NCI-H1417 treated with DMSO at 0.1 percent for 48 hours (cell line): ENCODE results near the gene ITGA2B.
"Not testable (repeated sequence)": the region's sequence is repeated elsewhere in the genome, so short reads cannot be mapped to it uniquely, and the experiment has no call there.

Source experiments
- DNase-seq: peaks from one replicate; lab custom pipeline; 2025; lab: John Stamatoyannopoulos, UW

ITGA2B gene

DNA sequence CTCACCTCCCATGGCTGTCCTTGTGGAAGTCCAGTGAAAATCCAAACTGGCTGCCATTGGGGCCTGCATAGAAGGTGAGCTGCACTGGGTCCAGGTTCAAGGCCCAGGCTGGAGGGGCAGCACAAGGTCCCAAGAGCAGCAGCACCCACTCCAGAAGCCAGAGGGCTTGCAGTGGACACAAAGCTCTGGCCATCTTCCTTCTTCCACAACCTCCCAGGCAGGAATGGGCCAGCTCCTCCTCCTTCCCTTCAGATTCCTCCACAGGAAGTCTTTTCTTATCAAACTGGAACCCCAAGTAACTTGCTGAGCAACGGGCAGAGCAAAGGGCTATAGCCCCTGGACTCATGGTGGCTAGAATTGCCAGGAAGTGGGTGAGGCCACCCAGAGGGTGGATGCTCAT is at the start of gene ITGA2B:
Gene ITGA2B, minus strand, starts transcription at position 369 of the 400 bp plus-strand sequence. Its CDS starts 176 bp downstream, at position 193.
- no peak for DNase-seq

DNA sequence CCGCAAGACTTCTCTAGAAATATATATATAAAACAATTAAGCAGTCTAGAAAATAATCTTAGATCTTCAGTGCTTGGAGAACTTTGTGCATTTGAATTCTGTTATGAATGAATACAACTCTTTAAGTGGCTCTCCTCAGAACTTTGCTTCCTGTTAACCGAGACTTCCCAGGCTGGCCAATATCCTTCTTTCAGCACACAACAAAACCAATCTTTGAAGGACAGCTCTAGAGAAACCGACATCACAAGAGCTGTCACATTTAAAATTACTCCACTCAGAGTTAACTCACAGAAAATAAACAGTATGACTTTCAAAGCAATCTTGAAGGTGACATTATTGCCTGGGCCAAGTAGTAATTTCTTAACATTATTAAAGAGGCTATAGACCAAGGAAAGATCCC is 49.7 kb upstream of the ITGA2B start:
- no peak for DNase-seq

GRCh38 chr17:44438636-44439035 is 49.2 kb upstream of the ITGA2B start:
- no peak for DNase-seq

- no peak for DNase-seq
Observed at GRCh38 chr17:44436336-44436735, 46.9 kb upstream of the ITGA2B start.

DNA sequence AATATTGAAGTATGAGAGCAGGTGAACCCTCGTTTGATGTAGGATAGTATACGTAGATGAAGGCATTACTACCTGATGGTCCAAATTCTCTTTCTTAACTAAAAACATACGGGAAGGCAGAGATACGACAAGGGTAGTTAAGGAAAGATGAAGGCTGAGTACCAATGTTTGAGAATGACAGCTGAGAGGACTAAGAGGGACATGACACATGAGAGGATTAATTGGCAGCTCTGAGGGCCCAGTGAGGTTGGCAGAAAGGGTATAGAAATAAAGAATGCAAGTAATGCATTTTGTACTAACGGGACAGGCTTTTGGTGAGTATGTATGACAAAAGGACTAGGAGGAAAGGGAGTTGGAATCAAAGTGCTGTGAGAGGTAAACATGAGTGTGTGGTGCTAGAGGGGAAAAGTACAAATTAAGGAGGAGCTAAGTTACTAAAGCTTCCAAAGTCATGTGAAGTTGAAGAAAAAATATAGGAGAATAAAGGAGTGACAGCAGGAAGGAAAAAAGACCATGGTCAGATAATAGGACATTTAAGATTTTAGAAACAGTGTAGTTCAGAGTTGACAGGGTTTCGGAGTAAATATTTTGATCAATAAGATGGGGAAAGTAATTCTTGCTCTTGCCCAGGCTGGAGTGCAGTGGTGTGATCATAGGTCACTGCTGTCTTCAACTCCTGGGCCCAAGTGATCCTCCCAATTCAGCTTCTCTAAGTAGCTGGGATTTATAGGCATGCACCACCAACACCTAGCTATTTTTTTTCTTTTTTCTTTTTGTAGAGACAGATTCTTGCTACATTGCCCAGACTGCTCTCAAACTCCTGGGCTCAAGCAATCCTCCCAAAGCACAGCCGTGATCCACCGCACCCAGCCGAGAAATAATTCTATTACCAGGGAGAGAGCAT is 43.1 kb upstream of the ITGA2B start:
- DNase-seq, result no peak

DNA sequence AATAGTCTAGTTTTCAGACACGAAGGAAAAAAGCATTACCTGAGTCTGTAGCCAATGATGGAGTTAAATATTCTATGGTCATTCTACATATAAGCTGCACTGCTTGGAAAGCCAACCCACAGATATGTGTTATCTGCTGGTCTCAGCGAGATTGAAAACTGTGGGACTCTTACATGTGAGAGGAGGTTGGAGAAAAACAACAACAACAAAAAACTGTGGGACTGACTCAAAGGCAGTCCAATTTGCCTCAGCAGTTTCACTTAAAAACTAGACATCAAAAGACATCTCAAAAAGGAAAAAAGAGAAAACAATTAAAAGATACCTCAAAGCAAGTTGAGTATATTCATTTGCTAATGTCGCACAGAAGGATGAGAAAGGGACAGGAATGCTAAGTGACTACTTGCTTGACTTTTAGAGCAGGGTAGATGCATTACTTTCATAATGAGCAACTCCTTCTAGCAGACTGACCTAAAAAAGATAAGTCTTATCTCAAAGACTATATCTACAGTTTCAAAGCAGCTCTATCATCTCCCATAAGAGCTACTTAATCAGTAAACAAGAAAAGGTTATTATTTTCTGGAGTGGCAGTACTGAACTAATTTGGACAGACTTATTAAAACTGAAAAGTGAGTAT is 35.5 kb upstream of the ITGA2B start:
- no peak for DNase-seq

DNA sequence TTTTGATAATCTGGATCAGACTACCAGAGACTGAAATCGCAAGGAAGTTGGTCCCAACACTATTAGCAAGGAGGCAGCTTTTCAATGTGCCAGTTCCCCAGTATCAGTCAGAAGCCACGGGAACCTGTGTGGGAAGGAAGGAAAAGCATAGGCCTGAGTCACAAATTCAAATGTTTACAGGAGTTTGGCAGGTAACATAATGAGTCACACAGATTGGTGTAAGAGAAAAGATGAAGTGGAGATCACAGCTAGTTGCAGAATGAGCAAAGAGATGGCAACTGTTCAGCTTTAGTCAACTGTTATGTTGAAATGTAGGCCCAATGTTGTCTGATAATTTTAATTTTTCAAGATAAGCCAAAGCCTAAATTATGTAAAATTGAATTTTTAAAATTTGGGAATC is 28.1 kb upstream of the ITGA2B start:
- no peak for DNase-seq

- DNase-seq, result no peak
Observed at GRCh38 chr17:44416558-44417289, 27.3 kb upstream of the ITGA2B start.

- DNase-seq, result no peak
Observed at GRCh38 chr17:44414394-44415155, 25.1 kb upstream of the ITGA2B start.

GRCh38 chr17:44409309-44410028 is 20.0 kb upstream of the ITGA2B start:
- no peak for DNase-seq

DNA sequence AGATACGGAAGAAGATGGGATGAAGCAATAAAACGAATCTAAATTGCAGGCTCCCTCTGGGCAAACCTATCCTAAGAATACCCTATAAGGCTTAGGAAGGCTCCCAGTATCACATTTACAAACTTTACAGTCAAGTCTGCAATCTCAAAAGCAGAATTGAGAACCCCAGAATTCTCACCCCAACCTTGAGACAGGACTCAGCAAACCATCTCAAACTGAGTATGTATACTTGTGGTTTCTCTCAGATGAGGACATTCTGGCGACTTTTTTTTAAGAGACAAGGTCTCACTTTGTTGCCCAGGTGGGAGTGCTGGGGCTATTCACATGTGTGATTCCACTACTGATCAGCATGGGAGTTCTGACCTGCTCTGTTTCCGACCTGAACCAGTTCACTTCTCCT is 19.3 kb upstream of the ITGA2B start:
- DNase-seq, result no peak

GRCh38 chr17:44402564-44403172 is 13.2 kb upstream of the ITGA2B start:
- DNase-seq, result no peak

DNA sequence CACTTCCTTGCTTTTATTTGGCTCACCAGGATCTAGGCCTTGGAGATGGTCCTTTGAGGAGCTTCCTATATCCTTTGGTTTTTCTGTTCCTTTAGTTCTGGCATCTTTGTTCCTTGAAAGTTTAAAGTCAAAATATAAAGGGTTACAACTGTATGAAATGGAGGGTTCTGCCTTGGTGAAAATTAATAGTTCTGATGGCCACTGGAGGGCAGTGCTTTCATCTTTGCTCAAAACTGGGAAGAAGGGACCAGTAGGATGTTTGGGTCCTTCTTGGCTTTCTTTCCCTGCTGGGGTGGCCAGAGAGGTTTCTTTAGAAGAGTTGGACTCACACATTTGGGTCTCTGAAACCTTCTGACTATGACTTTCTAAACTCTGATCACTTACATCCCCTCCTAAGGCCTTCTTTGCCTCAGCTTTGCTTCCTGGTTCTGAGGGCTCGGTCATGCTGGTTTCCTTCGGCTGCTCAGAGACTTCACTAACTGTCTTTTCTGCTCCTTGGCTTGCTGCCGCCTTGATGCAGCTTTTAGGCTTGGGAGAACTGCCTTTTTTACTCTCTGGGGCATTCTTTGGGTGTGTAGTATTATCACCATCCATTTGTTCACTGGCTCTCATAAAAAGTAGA is 10.9 kb upstream of the ITGA2B start:
- DNase-seq, result no peak

DNA sequence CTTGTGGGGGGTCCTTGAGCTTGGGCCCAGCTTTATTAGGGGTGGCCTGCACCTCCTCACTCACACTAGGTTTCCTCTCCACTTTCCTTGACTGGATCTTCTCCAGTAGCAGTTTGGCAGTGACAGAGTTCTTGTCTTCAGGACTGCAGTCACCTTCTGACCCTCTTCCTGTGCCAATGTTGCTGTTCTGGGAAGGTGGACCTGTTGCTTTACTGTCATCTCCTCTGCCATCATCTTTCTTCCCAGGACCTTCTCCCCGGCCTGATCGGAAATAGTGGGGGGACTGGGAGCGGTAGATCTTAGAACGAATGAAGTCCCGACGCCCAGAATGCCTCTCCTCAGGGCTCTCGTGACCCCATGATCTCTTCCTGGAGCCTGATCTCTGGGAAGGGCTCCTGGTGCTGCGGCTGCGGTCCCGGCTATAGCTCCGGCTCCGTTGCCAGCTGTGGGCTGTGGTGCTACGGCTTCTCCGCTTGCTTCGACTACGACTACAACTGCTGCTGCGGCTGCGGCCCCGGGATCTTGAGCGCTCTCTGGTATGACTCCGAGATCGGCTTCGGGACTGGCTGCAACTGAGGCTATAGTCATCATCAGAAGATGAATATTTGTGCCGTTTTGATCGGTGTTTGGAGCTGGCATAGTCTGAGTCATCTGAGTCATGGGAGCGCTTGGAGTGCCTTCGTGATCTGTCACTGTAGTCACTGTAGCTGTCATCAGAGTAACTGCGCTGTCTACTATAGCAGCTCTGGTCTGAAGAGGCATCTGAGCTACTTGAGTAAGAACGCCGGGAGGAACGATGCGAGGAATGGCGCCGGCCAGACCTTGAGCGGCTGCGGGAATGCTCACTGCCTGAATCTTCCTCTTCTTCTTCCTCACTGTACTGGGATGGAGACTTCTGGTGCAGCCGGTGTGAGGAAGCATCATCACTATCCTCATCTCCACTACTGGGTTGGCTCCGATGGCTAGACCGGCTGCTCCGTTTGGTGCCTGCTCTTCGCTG is 9.5 kb upstream of the ITGA2B start:
- no peak for DNase-seq

GRCh38 chr17:44397479-44398440 is 8.3 kb upstream of the ITGA2B start:
- no peak for DNase-seq

- DNase-seq, result no peak
Observed at GRCh38 chr17:44396946-44397345, 7.5 kb upstream of the ITGA2B start.

DNA sequence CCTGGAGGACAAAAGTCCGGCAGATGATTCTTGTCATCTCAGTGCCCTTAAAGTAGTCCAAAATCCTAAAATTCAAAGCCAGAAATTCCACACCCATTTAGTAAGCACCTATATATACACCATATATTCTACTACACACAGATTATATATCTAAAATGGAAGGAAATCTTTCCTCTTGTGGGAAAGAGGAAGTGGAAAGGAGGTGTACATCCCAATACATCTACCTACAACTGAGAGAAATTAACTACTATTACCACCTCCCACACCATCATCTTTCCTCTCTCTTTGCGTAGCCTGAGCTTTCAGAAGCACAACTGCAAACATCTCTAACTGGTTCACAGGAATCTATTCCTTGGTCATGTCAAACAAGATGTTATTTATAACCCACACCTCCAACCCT is 5.4 kb upstream of the ITGA2B start:
- no peak for DNase-seq

- DNase-seq, result not testable (repeated sequence)
Observed at GRCh38 chr17:44394112-44394511, 4.7 kb upstream of the ITGA2B start.
